Large intestine (tissue), 3 donors: Measurements from ENCODE around the gene PRRX1. TPM values are rescaled to one million over a fixed set of nuclear protein-coding genes. Genes with fewer than 3 reads are reported as not detected.

ENCODE experiments used
- DNase-seq, 2 donors: peaks; one replicate each; pipeline versions ENCODE4 v3.0.0 to v3.0.0-alpha.2; 2013
- H3K27ac ChIP-seq: one replicate; pipeline ENCODE4 v1.5.1; 2013; ENCODE audit warnings: low read length
- H3K27me3 ChIP-seq: 2 replicates; pipeline ENCODE4 v1.6.1; 2013; ENCODE audit warnings: low read length; ENCODE audit not compliant: control insufficient read depth, insufficient read depth
- H3K36me3 ChIP-seq: 2 replicates; pipeline ENCODE4 v1.6.1; 2013; ENCODE audit warnings: low read length; ENCODE audit not compliant: control insufficient read depth, insufficient read depth
- H3K4me1 ChIP-seq: one replicate; pipeline ENCODE4 v1.6.1; 2013; ENCODE audit warnings: low read length; ENCODE audit not compliant: control insufficient read depth, insufficient read depth
- H3K4me3 ChIP-seq: one replicate; pipeline ENCODE4 v1.5.1; 2013; ENCODE audit warnings: low read length
- H3K9me3 ChIP-seq: one replicate; pipeline ENCODE4 v1.6.1; 2013; ENCODE audit warnings: mild to moderate bottlenecking, low read depth, low read length, moderate library complexity; ENCODE audit not compliant: control insufficient read depth
- WGBS: methylation state at CpG from one replicate; pipeline ENCODE4 v1.1.5; 2013; ENCODE audit warnings: low lambda C conversion rate; ENCODE audit not compliant: insufficient coverage; 5-methylcytosine and 5-hydroxymethylcytosine counted together
- polyA plus RNA-seq: library from polyadenylated mRNA; unstranded; fragments of 120-200 nt; gene quantifications from one replicate; pipeline ENCODE4 v1.2.1, GENCODE V29; 2013

The PRRX1 gene
- polyA plus RNA-seq, 1 donor, result 3.3 TPM

DNA sequence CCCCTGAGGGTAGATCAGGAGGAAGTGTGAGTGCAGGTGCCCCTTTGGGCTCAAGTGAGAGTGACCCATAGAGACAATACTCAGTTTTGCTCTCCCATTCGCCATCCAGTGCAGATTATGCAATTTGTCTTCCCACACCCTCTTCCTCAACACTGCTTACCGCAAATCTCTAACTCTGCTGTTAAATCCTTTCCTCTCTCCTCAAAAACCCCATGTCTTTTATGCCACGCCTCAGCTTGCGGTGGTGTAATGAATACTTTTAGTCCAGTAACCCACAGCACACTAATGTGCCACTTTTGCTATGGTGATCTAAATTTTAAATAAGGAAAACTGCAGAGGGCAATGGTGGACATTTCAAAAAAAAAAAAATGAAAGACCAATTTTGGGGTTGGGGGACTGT, 57.7 kb downstream of the PRRX1 start:
- no peaks in the 10 kb centered on the region for H3K9me3 ChIP-seq
- no peak overlapping the region for H3K4me3 ChIP-seq
- DNase-seq, result no peak
- no peaks in the 10 kb centered on the region for H3K36me3 ChIP-seq
- H3K27me3 ChIP-seq, result no peaks in the 10 kb centered on the region
- 100% methylated on average over 1 of the region's 4 CpGs for WGBS
- no peaks in the 10 kb centered on the region for H3K4me1 ChIP-seq
- H3K27ac ChIP-seq, result no peak overlapping the region

DNA sequence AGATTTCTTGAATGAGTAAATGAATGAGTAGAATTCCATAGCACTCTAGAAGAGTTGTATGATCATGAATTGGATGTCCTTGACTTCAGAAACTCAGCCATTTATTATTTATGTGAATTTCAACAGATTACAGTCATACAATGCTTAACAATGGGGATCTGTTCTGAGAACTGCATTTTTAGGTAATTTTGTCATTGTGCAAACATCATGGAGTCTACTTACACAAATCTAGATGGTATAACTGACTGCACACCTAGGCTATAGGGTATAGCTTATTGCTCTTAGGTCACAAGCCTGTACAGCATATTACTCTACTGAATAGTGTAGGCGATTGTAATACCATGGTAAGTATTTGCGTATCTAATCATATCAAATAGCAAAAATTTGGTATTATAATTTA, 59.6 kb downstream of the PRRX1 start:
- H3K9me3 ChIP-seq, result no peaks in the 10 kb centered on the region
- H3K36me3 ChIP-seq, result no peaks in the 10 kb centered on the region
- 100% methylated on average over 2 of the region's 2 CpGs for WGBS
- H3K27ac ChIP-seq, result no peak overlapping the region
- H3K4me1 ChIP-seq, result no peaks in the 10 kb centered on the region
- no peak for DNase-seq
- H3K4me3 ChIP-seq, result no peak overlapping the region
- no peaks in the 10 kb centered on the region for H3K27me3 ChIP-seq

DNA sequence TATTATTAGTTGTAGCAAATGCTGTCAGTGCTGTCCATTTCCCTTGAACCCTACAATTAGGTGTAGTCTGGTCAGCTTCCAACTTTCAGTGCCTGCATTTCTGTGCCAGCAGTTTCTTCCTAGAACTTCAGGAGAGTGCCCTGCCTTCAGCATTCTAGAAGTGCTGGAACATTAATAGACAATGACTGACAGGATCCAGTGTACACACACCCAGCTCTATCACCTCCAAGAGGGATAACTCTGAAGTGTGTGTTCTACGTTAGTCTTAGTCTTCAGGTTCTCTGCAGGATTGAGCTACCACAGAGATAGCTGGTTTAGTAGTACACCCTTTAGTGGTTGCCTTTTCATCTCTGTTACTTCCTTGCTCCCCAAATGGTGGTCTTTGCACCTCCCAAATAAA, 61.4 kb downstream of the PRRX1 start:
- Histone ChIP-seq H3K27ac (no peak overlapping the region), H3K4me1 (no peaks in the 10 kb centered on the region), H3K27me3 (no peaks in the 10 kb centered on the region), H3K36me3 (no peaks in the 10 kb centered on the region), H3K9me3 (no peaks in the 10 kb centered on the region), H3K4me3 (no peak overlapping the region)
- WGBS, result no CpG with 5 or more reads among the region's 1 CpG
- DNase-seq, result no peak

- no peak overlapping the region for H3K4me3 ChIP-seq
Observed at GRCh38 chr1:170727963-170728362, 64.0 kb downstream of the PRRX1 start.

DNA sequence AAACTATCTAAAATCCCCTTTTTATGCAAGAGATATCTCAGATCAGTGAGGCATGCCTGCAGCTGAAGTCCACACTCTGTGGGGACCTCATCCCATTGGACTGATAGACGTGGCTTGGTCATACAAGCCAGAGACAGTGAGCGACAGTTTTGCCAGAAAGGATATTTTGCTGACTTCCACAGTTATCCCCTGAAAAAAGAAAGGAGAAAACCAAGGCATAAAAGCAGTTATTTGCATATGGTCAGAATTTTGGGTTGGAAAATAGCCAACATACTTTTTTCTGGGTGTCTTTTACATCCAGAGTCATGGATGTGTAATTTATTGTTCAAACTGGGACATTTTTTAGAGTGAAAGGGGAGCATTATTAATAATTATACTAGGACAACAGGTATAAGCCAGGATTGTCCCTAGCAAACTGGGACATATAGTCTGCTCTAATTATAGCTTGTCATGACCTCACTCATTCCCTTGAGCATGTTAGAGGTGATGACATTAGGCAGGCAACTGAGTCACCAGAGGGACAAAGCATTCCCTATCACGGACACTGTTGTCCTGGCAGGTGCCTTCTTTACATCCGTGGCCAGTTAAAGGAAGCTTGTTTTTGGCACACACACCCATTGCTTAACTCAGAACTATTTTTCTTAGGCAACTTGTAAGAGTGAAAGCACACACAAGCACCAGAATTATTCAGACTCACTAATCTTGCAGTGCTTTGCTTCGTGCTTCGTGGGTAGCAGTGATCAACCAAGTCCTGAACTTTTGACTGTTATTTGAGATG, 65.5 kb downstream of the PRRX1 start:
- H3K27me3 ChIP-seq, result no peaks in the 10 kb centered on the region
- no peaks in the 10 kb centered on the region for H3K9me3 ChIP-seq
- no peak for DNase-seq
- no peak overlapping the region for H3K27ac ChIP-seq
- no peak overlapping the region for H3K4me3 ChIP-seq
- no peaks in the 10 kb centered on the region for H3K36me3 ChIP-seq
- WGBS, result 80% methylated on average over 1 of the region's 6 CpGs
- no peaks in the 10 kb centered on the region for H3K4me1 ChIP-seq

More at GRCh38 chr1:170727963-170728362, 64.0 kb downstream of the PRRX1 start:
- no peaks in the 10 kb centered on the region for H3K36me3 ChIP-seq
- no peak overlapping the region for H3K27ac ChIP-seq
- DNase-seq, result no peak
- H3K9me3 ChIP-seq, result no peaks in the 10 kb centered on the region
- no CpG with 5 or more reads among the region's 5 CpGs for WGBS
- no peaks in the 10 kb centered on the region for H3K4me1 ChIP-seq
- H3K27me3 ChIP-seq, result no peaks in the 10 kb centered on the region

GRCh38 chr1:170730014-170730413, 66.1 kb downstream of the PRRX1 start:
- DNase-seq, result no peak
- Histone ChIP-seq H3K4me1 (no peaks in the 10 kb centered on the region), H3K27me3 (no peaks in the 10 kb centered on the region), H3K9me3 (no peaks in the 10 kb centered on the region), H3K27ac (no peak overlapping the region), H3K36me3 (no peaks in the 10 kb centered on the region), H3K4me3 (no peak overlapping the region)
- WGBS, result 40% methylated on average over 1 of the region's 6 CpGs

DNA sequence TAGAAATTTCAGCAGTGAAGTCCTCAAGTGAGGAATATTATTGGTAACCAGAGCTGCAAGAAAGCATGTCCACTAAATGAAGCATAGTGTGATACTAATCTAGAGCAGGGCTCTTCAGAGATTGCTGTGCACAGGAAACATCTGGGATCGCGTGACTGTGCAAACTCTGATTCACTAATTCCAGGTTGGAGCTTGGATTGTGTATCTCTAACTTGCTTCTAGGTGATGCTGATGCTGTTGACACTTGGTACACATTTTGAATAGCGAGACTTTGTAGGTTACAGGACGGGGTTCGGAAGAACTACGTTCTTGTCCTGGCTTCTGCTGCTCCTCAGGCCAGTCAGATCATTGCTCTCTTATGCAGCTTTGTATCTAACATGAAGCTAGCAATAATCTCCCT, 66.5 kb downstream of the PRRX1 start:
- no CpG with 5 or more reads among the region's 6 CpGs for WGBS
- Histone ChIP-seq H3K27me3 (no peaks in the 10 kb centered on the region), H3K4me1 (no peaks in the 10 kb centered on the region), H3K9me3 (no peaks in the 10 kb centered on the region), H3K4me3 (no peak overlapping the region), H3K36me3 (no peaks in the 10 kb centered on the region), H3K27ac (no peak overlapping the region)
- DNase-seq, result no peak

GRCh38 chr1:170731566-170732251, 67.8 kb downstream of the PRRX1 start:
- H3K4me3 ChIP-seq, result no peak overlapping the region
- DNase-seq, result no peak
- H3K27me3 ChIP-seq, result no peaks in the 10 kb centered on the region
- H3K36me3 ChIP-seq, result no peaks in the 10 kb centered on the region
- no peaks in the 10 kb centered on the region for H3K4me1 ChIP-seq
- WGBS, result 80% methylated on average over 3 of the region's 4 CpGs
- no peak overlapping the region for H3K27ac ChIP-seq
- no peaks in the 10 kb centered on the region for H3K9me3 ChIP-seq

DNA sequence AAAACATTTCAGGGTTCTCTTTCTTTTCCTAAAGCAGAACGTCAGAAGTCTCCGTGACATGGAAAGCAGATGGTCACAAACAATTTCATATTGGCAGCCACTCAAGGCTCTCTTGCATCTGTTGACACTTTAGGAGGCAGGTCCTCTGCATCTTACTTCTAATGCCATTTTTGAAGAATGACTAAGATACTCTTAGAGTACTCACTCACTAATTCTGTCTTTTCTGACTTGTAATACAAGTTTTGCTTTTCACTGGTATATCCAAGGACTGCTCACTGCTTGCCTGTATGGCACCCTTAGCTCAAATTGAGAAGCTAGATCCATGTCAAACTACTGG, 68.3 kb downstream of the PRRX1 start:
- Histone ChIP-seq H3K36me3 (no peaks in the 10 kb centered on the region), H3K27ac (no peak overlapping the region), H3K4me3 (no peak overlapping the region), H3K4me1 (no peaks in the 10 kb centered on the region), H3K9me3 (no peaks in the 10 kb centered on the region), H3K27me3 (no peaks in the 10 kb centered on the region)
- no CpG with 5 or more reads among the region's 2 CpGs for WGBS
- no peak for DNase-seq

DNA sequence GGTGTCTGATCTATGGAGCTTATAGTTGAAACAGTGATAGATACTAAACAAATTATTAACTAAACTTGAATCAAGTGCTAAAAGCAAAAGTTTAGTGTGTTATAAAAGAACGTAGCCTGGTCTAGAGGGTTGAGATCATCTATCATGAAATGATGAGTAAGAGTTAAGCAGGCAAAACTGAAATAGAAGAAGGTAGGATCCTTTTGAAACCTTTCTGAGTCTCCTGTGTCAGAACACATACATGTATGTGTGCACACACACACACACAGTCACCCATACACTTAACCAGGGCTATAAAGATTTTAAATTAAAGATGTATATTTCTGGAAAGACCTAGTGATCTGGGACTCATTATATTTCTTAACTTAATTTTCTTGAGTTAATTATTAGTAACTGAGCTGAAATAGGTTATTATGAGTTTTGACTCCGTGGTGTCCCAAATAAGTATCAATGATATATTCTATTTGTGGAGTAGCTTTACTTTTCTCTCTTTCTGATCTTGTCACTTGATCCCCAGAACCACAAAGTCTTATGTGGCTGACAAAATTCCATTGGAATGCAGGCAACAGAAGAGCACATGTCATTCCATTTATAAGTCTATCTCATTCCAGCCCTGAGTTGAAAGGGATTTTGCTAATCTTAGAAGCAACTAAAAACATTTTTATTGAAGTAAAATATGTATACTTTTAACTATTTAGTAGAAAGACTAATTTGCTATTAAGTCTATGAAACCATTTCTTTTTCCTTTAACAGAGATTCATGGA, 70.7 kb downstream of the PRRX1 start:
- WGBS, result 77% methylated on average over 2 of the region's 2 CpGs
- Histone ChIP-seq H3K36me3 (no peaks in the 10 kb centered on the region), H3K9me3 (no peaks in the 10 kb centered on the region), H3K27me3 (no peaks in the 10 kb centered on the region), H3K27ac (no peak overlapping the region), H3K4me3 (no peak overlapping the region), H3K4me1 (no peaks in the 10 kb centered on the region)
- no peak for DNase-seq
